Duodenal mucosa (tissue), 2 donors: Measurements from ENCODE around the gene NAV1.

ENCODE experiments used
- H3K27ac ChIP-seq: one replicate; pipeline ENCODE4 v1.7.0; 2013; ENCODE audit warnings: low read depth, low read length
- H3K27me3 ChIP-seq, 2 donors: one replicate each; pipeline ENCODE4 v1.7.0; 2013; ENCODE audit warnings: low read length in 2 of 2, control low read depth in 1 of 2; ENCODE audit not compliant: insufficient read depth in 2 of 2, control insufficient read depth in 1 of 2
- H3K36me3 ChIP-seq, 2 donors: one replicate each; pipeline ENCODE4 v1.7.0; 2013; ENCODE audit warnings: low read length in 2 of 2, control low read depth in 1 of 2; ENCODE audit not compliant: insufficient read depth in 2 of 2, control insufficient read depth in 1 of 2
- H3K4me1 ChIP-seq, 2 donors: one replicate each; pipeline ENCODE4 v1.7.0; 2013; ENCODE audit warnings: low read length in 2 of 2, control low read depth in 1 of 2; ENCODE audit not compliant: insufficient read depth in 2 of 2, control insufficient read depth in 1 of 2
- H3K4me3 ChIP-seq, 2 donors: one replicate each; pipeline ENCODE4 v1.7.0; 2013; ENCODE audit warnings: low read length in 2 of 2, low read depth in 1 of 2
- H3K9ac ChIP-seq, 2 donors: one replicate each; pipeline ENCODE4 v1.7.0; 2013; ENCODE audit warnings: low read length in 2 of 2, low read depth in 1 of 2
- H3K9me3 ChIP-seq, 2 donors: one replicate each; pipeline ENCODE4 v1.7.0; 2013; ENCODE audit warnings: low read length in 2 of 2, control low read depth in 1 of 2; ENCODE audit not compliant: control insufficient read depth in 1 of 2

Gene NAV1

DNA sequence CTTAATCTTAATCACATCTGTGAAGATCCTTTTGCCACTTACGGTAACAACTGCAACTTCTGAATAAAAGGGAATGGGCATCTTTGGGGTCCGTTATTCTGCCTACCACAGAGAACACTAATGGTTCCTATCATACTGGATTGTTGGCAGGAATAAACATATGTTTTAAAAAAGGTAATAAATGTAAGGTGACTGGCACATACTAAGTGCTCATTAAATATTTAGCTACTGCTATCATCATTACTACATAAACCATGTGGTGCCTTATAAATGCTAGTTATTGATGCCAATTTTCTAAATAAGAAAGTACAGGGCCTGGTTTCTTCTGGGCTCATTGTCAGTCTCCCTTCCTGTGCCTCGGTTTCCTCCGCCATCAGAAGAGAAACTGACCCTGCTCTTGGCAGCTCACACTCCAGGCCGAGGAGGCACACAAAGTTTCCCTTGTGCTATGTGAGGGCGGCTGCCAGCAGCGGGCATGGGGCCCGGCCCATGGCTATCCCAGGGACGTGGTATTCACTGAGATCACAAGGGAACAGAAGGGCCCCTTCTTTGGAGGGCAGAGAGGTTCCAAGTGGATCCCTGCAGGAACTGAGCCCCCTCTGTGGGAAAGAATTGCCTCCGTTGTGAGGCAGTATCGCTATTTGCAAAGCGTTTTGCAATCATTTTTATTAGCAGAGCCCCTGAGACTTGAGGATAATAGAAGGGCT lies 26.2 kb downstream of the NAV1 start:
- no peak overlapping the region for H3K9ac ChIP-seq

GRCh38 chr1:201565771-201566528 lies 27.0 kb downstream of the NAV1 start:
- Histone ChIP-seq H3K9me3 (no peaks in the 10 kb centered on the region), H3K27me3 (no peaks in the 10 kb centered on the region), H3K36me3 (no peaks in the 10 kb centered on the region), H3K4me3 (no peak overlapping the region), H3K4me1 (peaks cover 4 to 6% of the 10 kb centered on the region in 2 donors), H3K9ac (no peak overlapping the region), H3K27ac (peak overlapping the region; percentile 30)

More for the DNA sequence above, 26.2 kb downstream of the NAV1 start:
- Histone ChIP-seq H3K4me1 (peaks cover 0 to under 1% of the 10 kb centered on the region in 2 donors), H3K36me3 (no peaks in the 10 kb centered on the region), H3K27ac (no peak overlapping the region), H3K9me3 (no peaks in the 10 kb centered on the region), H3K4me3 (no peak overlapping the region), H3K27me3 (no peaks in the 10 kb centered on the region)

DNA sequence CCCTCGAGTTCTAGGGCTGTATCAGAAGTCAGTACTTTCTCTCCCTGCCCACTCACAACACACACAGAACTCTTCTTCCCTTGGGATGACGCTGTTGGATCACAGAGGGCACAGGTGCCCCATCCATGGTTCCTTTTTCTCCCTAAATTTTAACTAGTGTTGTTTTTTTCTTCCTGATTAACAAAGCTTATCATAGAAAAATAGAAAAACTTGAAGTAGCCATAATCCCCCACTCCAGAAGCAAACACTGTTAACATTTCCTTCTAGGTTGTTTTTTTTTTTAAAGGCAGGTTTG lies 27.5 kb downstream of the NAV1 start:
- Histone ChIP-seq H3K9ac (no peak overlapping the region), H3K4me1 (peaks cover 4 to 9% of the 10 kb centered on the region in 2 donors), H3K27me3 (no peaks in the 10 kb centered on the region), H3K36me3 (no peaks in the 10 kb centered on the region), H3K9me3 (no peaks in the 10 kb centered on the region), H3K27ac (no peak overlapping the region), H3K4me3 (no peak overlapping the region)

DNA sequence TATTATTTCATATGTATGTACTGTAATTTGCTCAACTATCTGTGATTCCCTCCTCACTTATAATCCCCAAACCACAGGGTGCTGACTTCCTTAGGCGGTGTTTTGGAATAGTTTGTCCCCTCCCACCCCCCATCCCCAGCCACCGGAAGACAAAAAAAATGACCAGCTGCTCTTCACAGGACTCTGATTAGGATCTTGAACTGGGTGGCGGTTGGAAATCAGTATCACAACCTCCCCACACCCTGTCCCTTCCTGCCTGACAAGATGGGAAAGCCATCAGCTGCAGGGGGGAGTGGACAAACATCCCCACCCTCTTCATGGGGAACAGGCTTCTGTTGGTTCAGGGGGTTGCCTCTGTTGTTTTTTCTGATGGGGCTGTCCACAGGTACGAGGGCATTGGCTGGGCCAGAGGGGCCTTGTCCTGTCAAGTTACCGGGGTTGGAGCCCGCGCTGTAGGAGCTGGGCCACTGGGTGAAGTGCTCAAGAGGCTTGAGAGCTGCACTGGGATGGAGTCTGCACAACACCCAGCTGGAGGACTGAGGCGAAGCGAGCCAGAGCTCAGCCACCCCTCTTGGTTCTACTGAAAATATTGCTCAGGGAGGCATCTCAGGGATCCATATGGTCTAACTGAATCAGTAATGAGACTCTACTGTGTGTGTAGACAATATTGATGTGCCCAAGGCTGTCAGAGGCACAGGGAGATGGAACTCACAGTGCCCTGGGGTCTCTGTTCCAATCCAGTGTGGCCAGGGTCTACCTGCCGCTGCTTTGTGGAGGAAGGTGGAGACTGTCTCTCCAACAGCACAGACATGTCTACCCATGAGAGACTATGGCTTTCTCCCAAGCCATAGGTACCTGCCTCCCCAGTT lies 28.2 kb downstream of the NAV1 start:
- Histone ChIP-seq H3K9me3 (no peaks in the 10 kb centered on the region), H3K36me3 (no peaks in the 10 kb centered on the region), H3K4me1 (peaks cover 4 to 9% of the 10 kb centered on the region in 2 donors), H3K27ac (no peak overlapping the region), H3K4me3 (no peak overlapping the region), H3K9ac (no peak overlapping the region), H3K27me3 (no peaks in the 10 kb centered on the region)

DNA sequence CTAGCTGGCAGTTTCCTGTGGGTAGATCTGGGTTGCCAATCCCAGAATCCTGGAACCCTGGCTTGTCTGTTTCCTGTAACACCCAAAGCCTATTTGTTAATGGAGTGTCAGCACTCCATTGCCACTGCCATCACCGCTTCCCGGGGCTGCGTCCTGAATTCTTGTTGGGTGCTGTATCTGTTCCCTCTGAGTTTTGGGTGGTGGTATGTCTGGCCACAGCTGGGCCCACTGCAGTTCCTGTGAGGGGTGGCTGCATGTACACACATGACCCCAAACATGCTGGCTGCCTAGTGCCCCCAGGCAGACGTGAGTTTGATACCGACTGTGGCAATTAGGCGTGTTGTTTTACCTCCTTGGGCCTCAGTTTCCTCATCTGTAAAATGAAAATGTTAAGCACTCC lies 29.3 kb downstream of the NAV1 start:
- Histone ChIP-seq H3K4me3 (no peak overlapping the region), H3K27ac (no peak overlapping the region), H3K9me3 (no peaks in the 10 kb centered on the region), H3K27me3 (no peaks in the 10 kb centered on the region), H3K36me3 (no peaks in the 10 kb centered on the region), H3K4me1 (peaks cover 4 to 9% of the 10 kb centered on the region in 2 donors), H3K9ac (no peak overlapping the region)

- Histone ChIP-seq H3K9ac (no peak overlapping the region), H3K27me3 (no peaks in the 10 kb centered on the region), H3K4me1 (peaks cover 4 to 12% of the 10 kb centered on the region in 2 donors), H3K36me3 (no peaks in the 10 kb centered on the region), H3K4me3 (no peak overlapping the region), H3K27ac (no peak overlapping the region), H3K9me3 (no peaks in the 10 kb centered on the region)
These were observed 29.9 kb downstream of the NAV1 start for GRCh38 chr1:201568859-201569294.

DNA sequence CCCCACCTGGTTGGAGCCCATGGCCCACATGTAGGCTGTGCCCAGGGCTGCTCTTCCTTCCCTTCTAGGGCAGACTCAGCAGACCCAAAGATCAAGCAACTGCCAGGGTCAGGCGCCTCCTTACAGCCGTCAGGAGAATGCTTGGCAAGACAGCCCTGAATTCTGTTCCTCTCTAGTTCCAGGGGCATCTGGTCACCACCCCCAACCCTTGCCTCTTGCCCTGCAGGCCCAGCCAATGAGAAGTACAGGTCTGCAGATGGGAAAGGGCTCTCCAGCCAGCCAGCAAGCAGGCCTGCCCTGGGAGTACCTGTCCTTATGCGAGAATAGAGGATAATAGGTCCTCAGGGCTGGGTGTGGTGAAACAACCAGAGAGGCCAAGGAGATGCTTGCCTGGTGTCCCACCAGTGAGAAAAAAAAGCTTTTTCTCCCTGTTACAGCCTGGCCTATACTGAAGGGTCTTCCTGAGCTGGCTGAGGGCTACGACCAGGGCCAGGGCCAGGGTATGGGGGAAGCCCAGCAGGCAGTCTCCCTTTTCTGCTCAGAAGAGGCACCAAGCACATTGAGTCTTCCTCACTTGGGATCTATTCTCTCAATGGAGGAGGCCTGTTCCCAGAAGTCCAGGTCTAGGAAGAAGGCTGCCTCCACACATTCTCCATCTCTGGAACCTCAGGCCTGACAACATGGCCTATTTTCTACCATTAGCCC lies 31.4 kb downstream of the NAV1 start:
- Histone ChIP-seq H3K27me3 (no peaks in the 10 kb centered on the region), H3K4me1 (peaks cover 4 to 12% of the 10 kb centered on the region in 2 donors), H3K36me3 (no peaks in the 10 kb centered on the region), H3K9me3 (no peaks in the 10 kb centered on the region), H3K27ac (peak overlapping the region; percentile 24), H3K9ac (no peak overlapping the region), H3K4me3 (no peak overlapping the region)

DNA sequence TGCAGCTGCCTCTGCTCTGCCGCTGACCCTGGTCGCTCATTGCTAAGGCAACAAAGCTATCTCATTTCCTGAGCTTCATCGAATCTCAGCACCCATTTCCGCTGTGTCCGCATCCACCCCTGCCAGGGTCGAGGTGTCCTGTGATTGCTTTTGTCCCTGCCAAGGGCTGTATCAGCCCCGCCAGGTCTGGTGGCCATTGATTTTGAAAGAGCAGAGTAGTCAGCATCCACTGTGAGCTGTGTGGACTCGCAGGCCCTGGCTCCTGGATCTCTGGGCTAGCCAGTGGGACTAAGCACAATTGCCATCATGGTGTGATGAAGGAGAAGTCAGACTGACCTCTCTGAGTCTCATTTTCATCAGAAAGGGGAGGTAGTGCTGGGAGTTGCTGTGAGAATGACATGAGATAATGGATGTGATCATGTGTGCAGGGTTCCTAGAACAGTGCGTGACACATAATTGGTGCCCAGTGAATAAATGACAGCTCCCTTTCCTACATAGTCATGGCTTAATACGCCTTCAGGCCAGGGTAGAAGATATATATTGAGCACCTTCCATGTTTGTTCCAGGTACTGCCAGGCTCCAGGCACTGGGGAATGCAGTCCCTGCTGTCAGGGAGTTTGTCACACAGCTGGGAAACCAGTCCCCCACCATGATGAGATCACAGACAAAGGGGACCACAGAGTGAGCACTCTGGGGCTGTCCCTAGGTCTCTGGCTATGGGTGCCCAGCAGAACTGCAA lies 32.1 kb downstream of the NAV1 start:
- Histone ChIP-seq H3K4me1 (peaks cover 4 to 12% of the 10 kb centered on the region in 2 donors), H3K36me3 (no peaks in the 10 kb centered on the region), H3K4me3 (no peak overlapping the region), H3K27ac (peak overlapping the region; percentile 47), H3K9ac (no peak overlapping the region), H3K9me3 (no peaks in the 10 kb centered on the region), H3K27me3 (no peaks in the 10 kb centered on the region)

- no peaks in the 10 kb centered on the region for H3K36me3 ChIP-seq
- H3K27me3 ChIP-seq = no peaks in the 10 kb centered on the region
- no peak overlapping the region for H3K9ac ChIP-seq
- no peaks in the 10 kb centered on the region for H3K9me3 ChIP-seq
- peaks cover 4 to 12% of the 10 kb centered on the region in 2 donors for H3K4me1 ChIP-seq
- H3K27ac ChIP-seq = no peak overlapping the region
- no peak overlapping the region for H3K4me3 ChIP-seq
These were observed 34.1 kb downstream of the NAV1 start for GRCh38 chr1:201573030-201573429.
